ENCODE data around the gene AHNAK2.

The AHNAK2 gene

GRCh38 chr14:104973385-104974145, 4.6 kb downstream of the AHNAK2 start:
- peak in 1 of 2 experiments; percentile 28 for DNase-seq (ENCODE audit: low read depth in 2 of 2)

- DNase-seq (ENCODE audit: low read depth in 2 of 2) = peak; percentile 81 to 83
Measured at GRCh38 chr14:104973135-104973384, 5.1 kb downstream of the AHNAK2 start.

- DNase-seq (ENCODE audit: low read depth in 2 of 2) = no peak
Measured at GRCh38 chr14:104972301-104973134, 5.7 kb downstream of the AHNAK2 start.

- DNase-seq (ENCODE audit: low read depth in 2 of 2) = no peak
Measured at GRCh38 chr14:104971447-104972240, 6.5 kb downstream of the AHNAK2 start.

GRCh38 chr14:104970231-104971068, 7.7 kb downstream of the AHNAK2 start:
- DNase-seq (ENCODE audit: low read depth in 2 of 2) = peak; percentile 44 to 49

GRCh38 chr14:104969741-104970230, 8.4 kb downstream of the AHNAK2 start:
- DNase-seq (ENCODE audit: low read depth in 2 of 2) = no peak

GRCh38 chr14:104968541-104969401, 9.4 kb downstream of the AHNAK2 start:
- DNase-seq (ENCODE audit: low read depth in 2 of 2) = no peak

- DNase-seq (ENCODE audit: low read depth in 2 of 2) = peak in 1 of 2 experiments; percentile 27
Measured at GRCh38 chr14:104968153-104968527, 10.0 kb downstream of the AHNAK2 start.

GRCh38 chr14:104967386-104968152, 10.6 kb downstream of the AHNAK2 start:
- DNase-seq (ENCODE audit: low read depth in 2 of 2) = no peak

- no peak for DNase-seq (ENCODE audit: low read depth in 2 of 2)
Measured at GRCh38 chr14:104966981-104967385, 11.2 kb downstream of the AHNAK2 start.

GRCh38 chr14:104966261-104966865, 11.8 kb downstream of the AHNAK2 start:
- no peak for DNase-seq (ENCODE audit: low read depth in 2 of 2)

GRCh38 chr14:104965561-104966231, 12.5 kb downstream of the AHNAK2 start:
- DNase-seq (ENCODE audit: low read depth in 2 of 2) = no peak

GRCh38 chr14:104964546-104964945, 13.6 kb downstream of the AHNAK2 start:
- DNase-seq (ENCODE audit: low read depth in 2 of 2) = no peak

- DNase-seq (ENCODE audit: low read depth in 2 of 2) = no peak
Measured at GRCh38 chr14:104957146-104958113, 20.7 kb downstream of the AHNAK2 start.

GRCh38 chr14:104956290-104956890, 21.8 kb downstream of the AHNAK2 start:
- DNase-seq (ENCODE audit: low read depth in 2 of 2) = no peak

GRCh38 chr14:104955396-104955770, 22.8 kb downstream of the AHNAK2 start:
- no peak for DNase-seq (ENCODE audit: low read depth in 2 of 2)
